WTC11 (cell line): ENCODE data around the gene HYAL2.

Source experiments
- ATF3 ChIP-seq: sonication (generic); formaldehyde crosslinking; conservative IDR thresholded peaks from 2 replicates; pipeline ENCODE4 v1.8.1; 2022; ENCODE audit warnings: mild to moderate bottlenecking, missing genetic modification reagents
- PREB ChIP-seq: sonication (generic); formaldehyde crosslinking; IDR thresholded peaks from 2 replicates; pipeline ENCODE4 v1.8.1; 2022; ENCODE audit warnings: mild to moderate bottlenecking, missing genetic modification reagents, moderate library complexity, borderline replicate concordance
- ZSCAN18 ChIP-seq: fragments of 250-450 bp; sonication (Bioruptor Pico); IDR thresholded peaks from 2 replicates; pipeline ENCODE4 v2.1.2; 2022; ENCODE audit warnings: mild to moderate bottlenecking, moderate library complexity

- TF ChIP-seq ZSCAN18 (CRISPR knock-in tag) (no peak), PREB (CRISPR knock-in tag) (no peak), ATF3 (CRISPR knock-in tag) (no peak)
These were observed 20.5 kb upstream of the HYAL2 start for GRCh38 chr3:50342813-50343633.
